Ecto neural progenitor cell (in vitro differentiated cells): ENCODE measurements around the gene NAV1.

Experiments
- DNase-seq: peaks from one replicate; pipeline ENCODE4 v3.0.0-alpha.2; 2018; ENCODE audit warnings: low spot score

Gene NAV1

DNA sequence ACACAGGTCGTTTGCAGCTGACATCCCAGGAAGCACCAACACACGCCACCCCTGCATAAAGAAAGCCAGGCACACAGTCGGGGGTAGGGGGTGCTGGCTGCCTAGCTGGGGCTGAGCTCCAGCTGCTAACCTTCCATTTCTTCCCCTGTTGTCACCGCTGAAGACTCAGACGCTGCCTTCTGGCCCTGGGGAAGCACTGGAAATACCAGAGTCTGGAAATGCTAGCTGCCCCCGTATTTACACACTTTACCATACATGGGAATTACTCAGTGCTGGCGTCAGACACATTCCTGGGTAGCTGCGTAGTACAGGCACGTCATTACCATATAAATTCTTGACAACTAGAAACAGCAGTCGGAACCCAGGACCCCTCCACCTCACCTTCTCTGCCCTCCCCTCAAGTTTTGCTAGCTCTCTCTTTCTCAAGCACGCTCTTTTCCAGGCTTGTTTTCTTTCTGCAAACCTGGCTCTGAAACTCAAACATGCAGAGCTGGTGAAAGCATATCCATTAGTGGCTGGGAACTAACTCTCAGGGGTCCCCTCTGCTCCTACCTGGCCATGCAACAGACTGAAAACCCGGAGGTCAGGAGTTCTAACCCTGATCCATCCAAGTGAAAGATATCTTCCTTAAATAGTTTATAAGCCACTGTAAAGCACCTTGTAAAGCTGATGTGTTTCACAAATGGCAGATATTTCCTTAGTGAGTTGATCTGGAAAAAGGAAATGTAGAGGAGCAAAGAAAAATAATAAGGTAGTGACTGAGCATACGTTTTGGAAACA lies 35.3 kb upstream of the NAV1 start:
- no peak for DNase-seq

DNA sequence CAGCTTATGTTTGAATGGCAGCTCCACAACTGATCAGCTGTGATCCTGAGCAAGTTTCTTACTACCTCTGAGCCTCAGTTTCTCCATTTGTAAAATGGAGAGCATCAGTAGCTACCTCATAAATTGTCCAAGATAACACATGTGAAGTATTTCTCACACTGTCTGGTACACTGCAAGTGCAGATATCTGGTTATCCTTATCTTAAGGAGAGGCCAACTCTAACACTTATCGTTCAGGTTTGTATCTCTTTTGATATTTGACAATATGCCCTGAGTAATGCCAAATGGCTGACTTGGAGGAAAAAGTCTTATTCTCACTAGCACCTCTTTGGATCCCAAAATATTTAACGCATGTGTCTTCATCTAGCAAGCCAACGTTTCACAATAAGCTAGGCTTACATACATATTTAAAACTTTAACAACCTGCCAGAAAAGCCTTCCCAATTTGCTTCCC lies 34.7 kb upstream of the NAV1 start:
- no peak for DNase-seq

DNA sequence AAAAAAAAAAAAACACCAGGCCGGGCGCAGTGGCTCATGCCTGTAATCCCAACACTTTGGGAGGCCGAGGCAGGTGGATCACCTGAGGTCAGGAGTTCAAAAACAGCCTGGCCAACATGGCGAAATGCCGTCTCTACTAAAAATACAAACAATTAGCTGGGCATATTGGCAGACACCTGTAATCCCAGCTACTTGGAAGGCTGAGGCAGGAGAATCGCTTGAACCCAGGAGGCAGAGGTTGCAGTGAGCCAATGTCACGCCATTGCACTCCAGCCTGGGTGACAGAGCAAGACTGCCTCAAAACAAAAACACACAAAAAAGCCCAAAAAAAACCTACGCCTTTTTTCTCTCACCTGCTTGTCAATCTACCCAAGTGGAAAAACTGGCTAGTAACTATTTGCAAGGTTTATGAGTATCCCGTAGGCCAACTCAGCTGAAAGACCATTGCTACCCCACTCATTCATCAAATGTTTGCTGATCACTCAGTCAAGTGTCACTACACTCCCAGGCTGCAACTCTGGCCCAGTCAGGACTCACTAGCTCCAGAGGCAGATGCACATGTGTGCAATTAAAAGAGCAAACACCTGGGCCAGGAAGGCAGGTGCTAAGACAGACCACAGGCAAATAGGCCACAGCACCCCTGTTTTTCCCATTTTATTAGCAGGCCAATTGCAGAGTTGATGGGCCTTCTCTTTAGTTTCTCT lies 34.0 kb upstream of the NAV1 start:
- no peak for DNase-seq

GRCh38 chr1:201505503-201505890 lies 33.4 kb upstream of the NAV1 start:
- DNase-seq, result no peak

- DNase-seq, result no peak
These were observed 32.8 kb upstream of the NAV1 start for GRCh38 chr1:201506092-201506491.

DNA sequence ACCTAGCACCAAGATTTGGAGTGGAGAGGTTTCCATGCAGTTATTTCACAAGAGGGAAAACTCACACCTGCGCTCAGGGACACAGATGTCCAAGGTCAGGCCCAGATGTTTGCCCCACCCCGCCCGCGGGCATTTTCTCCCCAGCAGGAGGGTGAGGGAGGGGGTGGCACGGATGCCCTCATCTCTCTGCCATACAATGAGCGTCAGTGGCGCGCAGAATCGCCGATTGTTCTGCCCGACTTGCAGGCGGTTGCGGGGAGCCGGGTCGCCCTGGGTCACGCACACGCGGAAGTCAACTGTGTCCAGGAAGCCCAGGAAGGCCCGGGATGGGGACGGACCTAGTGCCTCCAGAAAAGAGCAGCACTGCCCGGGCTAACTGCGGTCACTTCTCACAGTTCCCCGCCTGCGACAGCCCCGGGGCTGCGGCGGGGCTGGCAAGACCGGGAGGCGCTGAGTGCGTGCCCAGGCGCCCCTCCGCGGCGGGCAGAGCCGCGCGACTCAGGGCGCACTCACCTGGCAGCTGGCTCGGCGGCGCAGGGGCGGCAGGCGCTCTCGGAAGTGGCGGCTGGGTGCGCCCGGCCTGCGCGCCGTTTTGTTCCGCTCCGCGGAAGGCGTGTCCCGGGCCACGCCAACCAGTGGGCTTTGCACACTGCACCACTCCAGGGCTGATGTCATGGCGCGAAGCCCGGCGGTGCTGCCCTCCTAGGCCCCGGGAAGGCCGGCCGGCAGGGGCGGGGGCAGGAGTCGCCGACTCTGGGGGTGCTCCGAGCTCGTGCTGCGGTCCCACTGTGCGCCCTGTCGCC lies 32.2 kb upstream of the NAV1 start, which contains the start of gene CSRP1:
CSRP1 (minus strand) TSS at position 567 of the 803 bp plus-strand sequence. CDS start 10,820 bp downstream, outside the sequence.
- no peak for DNase-seq

- DNase-seq, result no peak
These were observed 31.6 kb upstream of the NAV1 start for GRCh38 chr1:201507360-201507675.

DNA sequence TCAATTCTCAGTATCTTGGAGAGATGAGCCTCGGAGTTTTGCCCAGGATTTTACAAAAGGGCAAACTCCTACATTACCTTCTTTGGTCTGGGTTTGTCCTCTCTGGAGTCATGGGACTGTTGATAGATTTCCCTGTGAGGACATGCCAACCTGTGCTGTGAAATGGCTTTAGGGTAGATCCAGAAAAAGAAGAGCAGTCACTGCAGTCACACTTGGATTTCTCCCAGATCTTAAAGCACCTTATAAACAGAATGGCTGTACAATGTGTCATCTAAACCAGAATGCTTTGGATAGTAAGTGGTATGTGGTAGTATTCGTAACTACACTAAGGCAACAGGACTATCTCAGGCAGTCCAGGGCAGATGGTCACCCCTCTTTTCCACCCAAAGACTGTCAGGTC lies 30.1 kb upstream of the NAV1 start:
- no peak for DNase-seq

- no peak for DNase-seq
These were observed 29.1 kb upstream of the NAV1 start for GRCh38 chr1:201509601-201510374.

- DNase-seq, result no peak
These were observed 28.2 kb upstream of the NAV1 start for GRCh38 chr1:201510734-201511133.

DNA sequence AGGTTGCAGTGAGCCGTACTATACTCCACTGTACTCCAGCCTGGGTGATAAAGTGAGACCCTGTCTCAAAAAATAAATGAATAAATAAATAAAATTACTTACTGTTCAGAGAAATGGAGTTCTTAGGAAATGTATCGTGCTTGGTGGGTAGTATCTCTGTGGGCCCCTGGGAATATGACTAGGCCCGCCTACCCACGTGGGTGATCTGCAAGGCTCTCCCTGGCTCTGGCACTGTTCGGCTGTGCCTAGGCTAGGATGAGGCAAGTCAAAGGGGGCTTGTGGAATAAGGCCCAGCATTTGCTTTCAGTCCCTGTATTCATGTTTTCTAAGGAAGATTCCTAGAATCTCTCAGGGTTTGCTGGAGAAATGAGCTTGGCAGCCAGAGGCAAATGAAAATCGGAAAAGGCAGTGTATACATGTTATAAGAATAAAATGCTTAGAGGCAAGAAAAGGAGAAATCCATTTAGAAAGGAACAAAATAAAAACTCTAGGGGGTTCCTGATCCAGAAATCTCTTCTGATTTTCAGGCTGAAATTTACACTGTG lies 27.5 kb upstream of the NAV1 start:
- no peak for DNase-seq

GRCh38 chr1:201511941-201512539 lies 26.9 kb upstream of the NAV1 start:
- peak; percentile 63 for DNase-seq

DNA sequence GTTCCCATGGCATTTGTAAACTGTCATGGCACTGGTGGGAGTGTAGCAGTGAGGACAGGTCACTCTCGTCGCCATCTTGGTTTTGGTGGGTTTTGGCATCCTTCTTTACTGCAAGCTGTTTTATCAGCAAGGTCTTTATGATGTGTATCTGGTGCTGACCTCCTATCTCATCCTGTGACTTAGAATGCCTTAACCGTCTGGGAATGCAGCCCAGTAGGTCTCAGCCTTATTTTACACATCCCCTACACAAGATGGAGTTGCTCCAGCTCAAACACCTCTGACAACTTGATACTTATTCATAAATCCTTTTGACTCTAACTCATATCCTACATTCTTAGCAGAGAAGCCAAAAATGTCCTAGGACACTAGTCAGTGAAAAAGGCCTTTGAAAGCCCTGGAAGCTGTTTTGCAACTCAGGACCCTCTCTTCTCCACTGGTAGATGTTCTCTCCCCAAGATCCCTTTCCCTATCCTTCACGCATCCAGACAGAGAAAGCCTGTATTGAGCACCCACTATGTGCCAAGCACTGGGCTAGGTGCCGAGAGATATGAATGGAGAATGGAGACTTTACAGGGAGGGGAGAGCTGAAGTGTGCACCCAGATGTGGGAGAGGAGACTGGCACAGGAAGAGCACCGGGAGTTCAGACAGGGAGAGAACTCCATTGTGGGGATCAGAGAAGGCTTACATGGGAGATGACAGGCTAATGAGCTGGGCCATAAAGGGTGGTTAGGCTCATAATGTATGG lies 25.3 kb upstream of the NAV1 start:
- DNase-seq, result no peak

- no peak for DNase-seq
These were observed 24.5 kb upstream of the NAV1 start for GRCh38 chr1:201514466-201514865.

DNA sequence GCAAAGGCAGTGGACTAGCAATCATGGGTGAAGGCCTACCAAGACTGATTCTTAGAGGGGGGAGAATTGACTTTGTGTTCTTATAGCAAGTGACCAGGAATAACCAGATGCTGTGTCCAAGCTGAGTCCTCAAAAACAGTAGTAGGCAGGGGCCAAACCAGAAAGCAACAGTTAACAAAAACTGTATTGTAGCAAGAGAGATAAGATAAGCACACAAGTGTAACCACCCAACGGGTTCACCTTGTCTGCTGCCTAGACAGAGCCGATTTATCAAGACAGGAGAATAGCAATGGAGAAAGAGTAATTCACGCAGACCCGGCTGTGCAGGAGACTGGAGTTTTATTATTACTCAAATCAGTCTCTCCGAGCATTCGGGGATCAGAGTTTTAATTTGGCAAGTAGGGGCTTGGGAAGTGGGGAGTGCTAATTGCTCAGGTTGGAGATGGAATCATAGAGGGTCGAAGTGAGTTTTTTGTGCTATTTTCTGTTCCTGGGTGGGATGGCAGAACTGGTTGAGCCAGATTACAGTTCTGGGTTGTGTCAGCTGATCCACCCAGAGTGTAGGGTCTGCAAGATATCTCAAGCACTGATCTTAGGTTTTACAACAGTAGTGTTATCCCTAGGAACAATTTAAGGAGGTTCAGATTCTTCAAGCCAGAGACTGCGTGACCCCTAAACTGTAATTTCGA lies 23.7 kb upstream of the NAV1 start:
- no peak for DNase-seq

GRCh38 chr1:201515895-201516294 lies 23.0 kb upstream of the NAV1 start:
- DNase-seq, result no peak

- no peak for DNase-seq
These were observed 22.3 kb upstream of the NAV1 start for GRCh38 chr1:201516511-201517127.

DNA sequence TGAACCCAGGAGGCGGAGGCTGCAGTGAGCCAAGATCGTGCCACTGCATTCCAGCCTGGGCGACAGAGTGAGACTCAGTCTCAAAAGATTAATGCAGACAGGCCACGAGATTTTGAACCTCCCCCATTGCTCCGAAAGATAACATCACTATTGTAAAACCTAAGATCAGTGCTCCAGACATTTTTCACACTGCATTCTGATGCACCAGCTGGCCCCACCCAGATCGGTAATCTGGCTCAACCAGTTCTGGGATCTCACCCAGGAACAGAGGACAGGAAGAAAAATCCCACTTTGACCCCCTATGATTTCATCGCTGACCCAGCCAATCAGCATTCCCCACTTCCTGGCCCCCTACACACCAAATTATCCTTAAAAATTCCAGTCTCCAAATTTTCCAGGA lies 21.3 kb upstream of the NAV1 start:
- DNase-seq, result no peak

GRCh38 chr1:201518071-201518470 lies 20.9 kb upstream of the NAV1 start:
- DNase-seq, result no peak
